IPS DF 4.7 (cell line): ENCODE measurements around the gene LACTBL1.
"Not testable (repeated sequence)": the region's sequence is repeated elsewhere in the genome, so short reads cannot be mapped to it uniquely, and the experiment has no call there.

Experiments
- DNase-seq: peaks from one replicate; pipeline ENCODE4 v3.0.0-alpha.2; 2013; ENCODE audit warnings: low spot score; ENCODE audit errors: extremely low read depth

Gene LACTBL1

GRCh38 chr1:22976461-22977243 lies 4.0 kb upstream of the LACTBL1 start:
- DNase-seq: peak; percentile 46

- DNase-seq: no peak
Measured at GRCh38 chr1:22976127-22976460, 3.4 kb upstream of the LACTBL1 start.

- no peak for DNase-seq
Measured at GRCh38 chr1:22975694-22976093, 3.0 kb upstream of the LACTBL1 start.

- no peak for DNase-seq
Measured at GRCh38 chr1:22971611-22972405, 858 bp downstream of the LACTBL1 start.

DNA sequence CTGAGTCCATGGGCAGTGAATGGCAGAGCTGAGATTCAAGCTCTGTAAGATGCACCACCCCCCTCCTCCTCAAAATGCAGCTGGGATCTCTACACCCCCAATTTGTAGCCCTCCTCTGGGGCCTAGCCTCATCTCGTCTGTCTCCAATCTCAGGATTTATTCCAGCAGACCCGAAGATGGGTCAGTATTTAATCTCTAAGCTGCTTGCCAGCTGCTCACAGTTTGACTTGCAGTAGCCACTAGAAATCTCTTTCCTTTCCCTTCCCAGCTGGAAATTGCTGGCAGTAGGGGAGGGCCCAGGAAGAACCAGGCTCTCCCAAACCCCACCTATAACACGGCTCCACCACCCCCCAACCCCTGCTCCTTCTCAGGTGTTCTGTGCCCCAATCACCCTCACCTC lies 1.5 kb downstream of the LACTBL1 start:
- DNase-seq: no peak

DNA sequence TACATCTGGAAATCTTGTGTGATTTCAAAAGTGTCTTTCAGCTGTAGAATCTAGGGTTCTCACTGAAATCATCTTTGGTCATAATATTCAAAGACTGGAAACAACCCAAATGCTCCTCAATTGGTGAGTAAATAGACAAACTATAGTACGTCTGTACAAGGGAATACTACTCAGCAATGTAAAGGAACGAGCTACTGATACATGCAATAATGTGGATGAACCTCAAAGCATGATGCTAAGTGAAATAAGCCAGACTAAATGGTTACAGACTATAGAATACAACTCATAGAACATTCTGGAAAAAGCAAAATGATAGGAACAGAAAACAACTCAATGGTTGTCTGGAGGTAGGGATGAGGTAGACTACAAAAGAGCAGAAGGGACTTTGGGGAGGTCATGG lies 2.6 kb downstream of the LACTBL1 start:
- no peak for DNase-seq

- no peak for DNase-seq
Measured at GRCh38 chr1:22969304-22969709, 3.4 kb downstream of the LACTBL1 start.

- DNase-seq: no peak
Measured at GRCh38 chr1:22967833-22968232, 4.8 kb downstream of the LACTBL1 start.

GRCh38 chr1:22966309-22966708 lies 6.4 kb downstream of the LACTBL1 start:
- DNase-seq: no peak

- no peak for DNase-seq
Measured at GRCh38 chr1:22963044-22963677, 9.5 kb downstream of the LACTBL1 start.

GRCh38 chr1:22962558-22962957 lies 10.1 kb downstream of the LACTBL1 start:
- no peak for DNase-seq

DNA sequence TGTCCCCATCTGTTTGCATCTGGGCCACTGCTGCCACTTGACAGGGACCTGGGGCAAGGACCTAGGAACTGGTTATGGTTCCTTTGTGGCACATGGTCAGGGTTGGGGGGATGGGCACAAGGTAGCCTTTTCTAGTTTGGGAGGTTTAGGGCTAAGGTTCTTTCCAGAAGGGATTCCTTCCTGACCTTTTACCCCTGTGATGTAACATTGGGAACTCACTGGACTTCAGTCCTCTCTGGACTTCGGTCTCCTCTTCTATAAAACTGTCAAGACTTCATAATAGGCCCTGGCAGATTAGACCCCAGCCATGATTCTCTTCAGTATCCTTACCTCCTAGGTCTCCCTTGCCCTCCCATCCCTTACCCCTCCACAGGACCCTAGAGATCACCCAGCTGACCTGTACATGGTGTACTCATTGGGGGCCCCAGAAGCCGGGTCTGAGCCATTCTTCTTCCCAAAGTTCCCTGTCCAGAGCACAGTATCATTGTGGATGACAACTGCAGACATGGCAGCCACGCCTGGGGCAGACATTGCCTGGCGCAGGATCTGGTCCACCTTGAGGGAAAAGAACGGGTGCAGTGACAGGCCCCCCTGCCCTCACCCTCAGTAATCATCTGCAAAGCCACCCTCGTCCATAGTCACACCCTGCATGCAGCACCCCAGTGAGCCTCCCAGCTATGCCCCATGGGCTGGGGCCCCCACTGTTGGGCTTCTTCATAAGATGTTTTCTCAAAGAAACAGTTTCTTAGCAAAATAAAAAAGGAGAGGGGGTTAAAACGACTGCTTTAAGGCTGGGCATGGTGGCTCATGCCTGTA lies 12.9 kb downstream of the LACTBL1 start:
- no peak for DNase-seq

- DNase-seq: no peak
Measured at GRCh38 chr1:22958556-22958955, 14.1 kb downstream of the LACTBL1 start.

DNA sequence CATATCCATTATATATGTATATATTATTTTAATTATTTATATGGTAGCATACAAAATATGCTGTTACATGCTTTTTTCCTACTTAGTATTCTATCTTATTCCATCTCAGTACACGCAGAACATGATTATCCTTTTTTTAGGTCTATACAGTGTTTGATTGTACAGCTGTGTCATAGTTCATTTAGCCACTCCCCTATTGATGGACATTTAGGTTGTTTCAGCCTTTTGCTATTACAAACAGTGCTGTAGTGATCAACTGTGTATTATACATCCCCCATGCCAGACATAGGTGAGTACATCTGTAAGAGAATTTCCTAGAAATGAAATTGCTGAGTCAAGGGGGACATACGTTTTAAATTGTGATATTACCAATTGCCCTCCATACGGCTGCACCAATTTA lies 15.6 kb downstream of the LACTBL1 start:
- no peak for DNase-seq

DNA sequence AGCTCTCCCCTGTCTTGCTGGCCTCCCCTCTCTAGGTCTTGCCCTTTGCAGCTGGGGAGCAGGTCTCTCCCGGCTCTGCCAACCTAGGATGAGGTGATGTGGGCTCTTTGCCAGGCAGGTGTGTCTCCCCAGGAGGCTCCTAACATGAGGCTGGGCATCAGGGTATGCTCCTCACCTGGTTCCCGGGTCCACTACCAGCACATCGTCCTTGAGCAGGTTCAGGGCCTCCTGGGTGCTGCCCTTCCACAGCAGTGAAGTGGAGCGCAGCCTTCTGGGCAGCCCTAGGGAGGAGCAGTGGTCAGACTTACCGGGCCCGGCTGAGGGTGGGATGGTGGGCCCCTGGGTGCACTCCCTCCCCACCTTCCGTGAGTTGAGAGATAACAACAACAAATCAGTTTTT lies 17.5 kb downstream of the LACTBL1 start:
- no peak for DNase-seq

GRCh38 chr1:22953740-22954141 lies 18.9 kb downstream of the LACTBL1 start:
- no peak for DNase-seq

DNA sequence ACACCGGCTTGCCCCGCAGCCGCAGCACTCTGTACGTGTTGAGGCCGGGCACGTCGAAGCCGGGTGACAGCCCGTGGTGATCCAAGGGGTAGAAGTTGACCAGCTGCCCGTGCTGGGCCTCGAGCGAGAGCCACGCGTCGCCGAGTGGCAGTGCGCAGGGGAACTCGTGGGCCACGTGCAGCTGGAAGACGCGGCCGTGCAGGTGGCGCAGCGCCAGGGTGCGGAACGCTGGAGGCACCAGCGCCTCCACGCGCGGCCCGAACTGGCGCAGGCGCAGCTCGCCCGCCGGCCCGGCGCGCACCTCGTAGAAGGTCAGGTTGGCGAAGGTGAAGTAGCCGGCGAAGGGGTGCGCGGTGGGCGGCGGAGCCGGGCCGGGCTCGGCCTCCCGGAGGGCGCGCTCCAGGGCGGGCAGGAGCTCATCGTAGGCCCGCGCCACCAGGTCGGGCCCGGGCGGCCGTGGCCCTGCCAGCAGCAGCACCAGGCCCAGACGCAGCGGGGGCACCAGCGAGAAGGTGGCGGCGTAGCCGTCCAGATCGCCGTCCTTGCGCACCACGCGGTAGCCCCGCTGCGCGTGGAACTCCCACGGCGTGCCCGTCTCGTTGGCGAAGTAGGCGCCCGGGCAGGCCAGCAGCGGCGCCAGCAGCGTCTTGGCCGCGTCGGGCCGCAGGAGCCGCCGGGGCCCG lies 19.5 kb downstream of the LACTBL1 start:
- DNase-seq: no peak

DNA sequence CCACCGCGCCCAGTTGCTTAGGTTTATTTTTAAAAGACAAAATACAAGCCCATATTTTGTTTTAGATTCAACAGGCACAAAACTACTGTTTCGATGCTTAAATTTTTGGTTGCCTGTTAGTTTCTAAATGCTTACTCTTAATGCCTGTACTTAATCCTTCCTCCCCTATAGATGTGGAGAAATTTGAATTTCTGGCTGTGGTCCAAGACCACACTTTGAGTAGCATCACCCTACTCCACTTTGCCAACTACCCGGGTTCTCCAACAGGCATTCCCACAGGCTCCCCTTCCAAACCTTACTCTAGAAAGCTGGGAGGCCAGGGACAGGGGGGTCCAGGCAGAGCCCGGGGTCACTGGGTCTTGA lies 20.0 kb downstream of the LACTBL1 start:
- no peak for DNase-seq

GRCh38 chr1:22951796-22952195 lies 20.9 kb downstream of the LACTBL1 start:
- DNase-seq: no peak

- DNase-seq: no peak
Measured at GRCh38 chr1:22949822-22950331, 22.8 kb downstream of the LACTBL1 start.

- not testable (repeated sequence) for DNase-seq
Measured at GRCh38 chr1:22945171-22945570, 27.5 kb downstream of the LACTBL1 start.
